OCI-LY1 (cell line): ENCODE measurements around the gene ZNF438.
"Not testable (repeated sequence)": the region's sequence is repeated elsewhere in the genome, so short reads cannot be mapped to it uniquely, and the experiment has no call there.

Source experiments
- H2AFZ ChIP-seq: fragments of 200-600 bp; sonication (generic), shearing (Covaris generic); 2 replicates; pipeline ENCODE4 v1.6.0; 2014; ENCODE audit warnings: antibody characterized with exemption, mild to moderate bottlenecking, low read length
- H3F3A ChIP-seq: fragments of 200-600 bp; sonication (generic), shearing (Covaris generic); 2 replicates; pipeline ENCODE4 v1.6.0; 2014; ENCODE audit warnings: mild to moderate bottlenecking, antibody characterized with exemption, low read length, moderate library complexity; ENCODE audit not compliant: insufficient read depth
- H3K27ac ChIP-seq: fragments of 200-600 bp; sonication (generic); 2 replicates; pipeline ENCODE4 v1.5.1; 2014; ENCODE audit warnings: low read length, mixed run types, mild to moderate bottlenecking, low read depth; ENCODE audit not compliant: poor library complexity, severe bottlenecking
- H3K27me3 ChIP-seq: fragments of 200-600 bp; sonication (generic); 2 replicates; pipeline ENCODE4 v1.6.0; 2014; ENCODE audit warnings: antibody characterized with exemption, mild to moderate bottlenecking, low read length, moderate library complexity; ENCODE audit not compliant: insufficient read depth
- H3K36me3 ChIP-seq: fragments of 200-600 bp; sonication (generic); 2 replicates; pipeline ENCODE4 v1.6.1; 2014; ENCODE audit warnings: mild to moderate bottlenecking, antibody characterized with exemption, low read length, moderate library complexity, mixed read lengths; ENCODE audit not compliant: insufficient read depth
- H3K4me1 ChIP-seq: fragments of 200-600 bp; sonication (generic); 2 replicates; pipeline ENCODE4 v1.5.1; 2014; ENCODE audit warnings: mild to moderate bottlenecking, low read length, moderate library complexity; ENCODE audit not compliant: insufficient read depth, severe bottlenecking
- H3K4me2 ChIP-seq: fragments of 200-600 bp; sonication (generic), shearing (Covaris generic); 2 replicates; pipeline ENCODE4 v1.6.1; 2014; ENCODE audit warnings: low read length
- H3K4me3 ChIP-seq: fragments of 200-600 bp; sonication (generic); 2 replicates; pipeline ENCODE4 v1.5.1; 2014; ENCODE audit warnings: low read length, low read depth, mild to moderate bottlenecking, mixed read lengths; ENCODE audit not compliant: poor library complexity, severe bottlenecking
- H3K79me2 ChIP-seq: fragments of 200-600 bp; shearing (Covaris generic); 2 replicates; pipeline ENCODE4 v1.6.1; 2016; ENCODE audit warnings: mixed run types, low read length, mixed read lengths; ENCODE audit not compliant: insufficient read depth
- H3K9ac ChIP-seq: fragments of 200-600 bp; sonication (generic), shearing (Covaris generic); 2 replicates; pipeline ENCODE4 v1.6.1; 2014; ENCODE audit warnings: mild to moderate bottlenecking, low read length, mixed read lengths
- H3K9me2 ChIP-seq: fragments of 200-600 bp; sonication (generic), shearing (Covaris generic); 2 replicates; pipeline ENCODE4 v1.6.1; 2014; ENCODE audit warnings: low read depth, mild to moderate bottlenecking, low read length, mixed read lengths
- H3K9me3 ChIP-seq: fragments of 200-600 bp; shearing (Covaris generic); 2 replicates; pipeline ENCODE4 v1.6.1; 2014; ENCODE audit warnings: low read length, mixed read lengths
- H4K20me1 ChIP-seq: fragments of 200-600 bp; sonication (generic), shearing (Covaris generic); 2 replicates; pipeline ENCODE4 v1.6.0; 2016; ENCODE audit warnings: mild to moderate bottlenecking, low read length; ENCODE audit not compliant: insufficient read depth
- EZH2 ChIP-seq: fragments of 200-600 bp; sonication (generic), shearing (Covaris generic); IDR thresholded peaks from 2 replicates; pipeline ENCODE4 v1.8.0; 2017; ENCODE audit warnings: borderline replicate concordance, mixed run types, mild to moderate bottlenecking, antibody characterized with exemption, low read length, moderate library complexity, mixed read lengths
- TF ChIP-seq, protein P1 (sequence below): fragments of 200-600 bp; sonication (generic), shearing (Covaris generic); IDR thresholded peaks from 2 replicates; pipeline ENCODE4 v1.5.1; 2017; ENCODE audit warnings: mild to moderate bottlenecking, antibody characterized with exemption, low read length, moderate library complexity, mixed read lengths

ZNF438 gene

DNA sequence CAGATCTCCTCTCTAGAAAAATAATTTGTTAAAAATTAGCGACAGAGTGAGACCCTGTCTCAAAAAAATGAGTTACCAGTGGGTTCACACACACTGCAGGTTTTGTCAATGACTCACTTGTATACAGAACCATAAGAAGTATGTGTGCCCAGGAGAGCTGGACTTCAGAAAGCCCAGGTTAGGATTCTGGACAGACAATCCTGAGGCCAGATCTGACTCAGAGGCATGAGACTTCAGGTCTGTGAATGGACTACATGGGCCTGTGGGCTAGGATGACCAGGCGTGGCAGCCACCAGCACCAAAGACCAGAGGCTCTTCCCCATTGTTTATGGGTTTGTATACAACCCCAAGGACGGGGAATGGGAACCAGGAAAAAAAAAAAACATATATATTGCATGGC lies 9.3 kb upstream of the ZNF438 start:
- no peaks in the 10 kb centered on the region for H4K20me1 ChIP-seq
- H3F3A ChIP-seq = no peaks in the 10 kb centered on the region
- H3K27ac ChIP-seq = no peak overlapping the region
- H3K79me2 ChIP-seq = no peaks in the 10 kb centered on the region
- H3K36me3 ChIP-seq = no peaks in the 10 kb centered on the region
- TF ChIP-seq EZH2 = no peak
- TF ChIP-seq, protein P1, sequence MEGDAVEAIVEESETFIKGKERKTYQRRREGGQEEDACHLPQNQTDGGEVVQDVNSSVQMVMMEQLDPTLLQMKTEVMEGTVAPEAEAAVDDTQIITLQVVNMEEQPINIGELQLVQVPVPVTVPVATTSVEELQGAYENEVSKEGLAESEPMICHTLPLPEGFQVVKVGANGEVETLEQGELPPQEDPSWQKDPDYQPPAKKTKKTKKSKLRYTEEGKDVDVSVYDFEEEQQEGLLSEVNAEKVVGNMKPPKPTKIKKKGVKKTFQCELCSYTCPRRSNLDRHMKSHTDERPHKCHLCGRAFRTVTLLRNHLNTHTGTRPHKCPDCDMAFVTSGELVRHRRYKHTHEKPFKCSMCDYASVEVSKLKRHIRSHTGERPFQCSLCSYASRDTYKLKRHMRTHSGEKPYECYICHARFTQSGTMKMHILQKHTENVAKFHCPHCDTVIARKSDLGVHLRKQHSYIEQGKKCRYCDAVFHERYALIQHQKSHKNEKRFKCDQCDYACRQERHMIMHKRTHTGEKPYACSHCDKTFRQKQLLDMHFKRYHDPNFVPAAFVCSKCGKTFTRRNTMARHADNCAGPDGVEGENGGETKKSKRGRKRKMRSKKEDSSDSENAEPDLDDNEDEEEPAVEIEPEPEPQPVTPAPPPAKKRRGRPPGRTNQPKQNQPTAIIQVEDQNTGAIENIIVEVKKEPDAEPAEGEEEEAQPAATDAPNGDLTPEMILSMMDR = no peak
- no peak overlapping the region for H3K4me2 ChIP-seq
- H2AFZ ChIP-seq = no peak overlapping the region
- 0 out of 2 replicates have a peak, but pooled peaks cover 5% of the 10 kb centered on the region for H3K27me3 ChIP-seq
- no peaks in the 10 kb centered on the region for H3K4me1 ChIP-seq
- H3K9ac ChIP-seq = no peak overlapping the region
- no peak overlapping the region for H3K4me3 ChIP-seq
- no peaks in the 10 kb centered on the region for H3K9me2 ChIP-seq
- H3K9me3 ChIP-seq = no peaks in the 10 kb centered on the region

DNA sequence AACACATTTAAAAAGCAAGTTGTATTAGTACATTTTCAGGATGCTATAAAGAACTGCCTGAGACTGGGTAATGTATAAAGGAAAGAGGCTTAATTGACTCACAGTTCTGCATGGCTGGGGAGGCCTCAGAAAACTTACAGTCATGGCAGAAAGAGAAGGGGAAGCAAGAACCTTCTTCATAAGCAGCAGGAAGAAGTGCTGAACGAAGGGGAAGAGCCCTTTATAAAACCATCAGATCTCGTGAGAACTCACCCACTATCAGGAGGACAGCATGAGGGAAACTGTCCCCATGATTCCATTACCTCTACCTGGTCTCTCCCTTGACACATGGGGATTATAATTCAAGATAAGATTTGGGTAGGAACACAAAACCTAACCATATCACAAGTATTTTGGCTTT lies 7.3 kb upstream of the ZNF438 start:
- not testable (repeated sequence) for H4K20me1 ChIP-seq, H3K9ac ChIP-seq, H3K9me2 ChIP-seq, H3K27me3 ChIP-seq, H3K79me2 ChIP-seq, H3K4me2 ChIP-seq, H3K27ac ChIP-seq, H2AFZ ChIP-seq, H3K4me1 ChIP-seq, H3K9me3 ChIP-seq, H3F3A ChIP-seq, H3K4me3 ChIP-seq, H3K36me3 ChIP-seq

DNA sequence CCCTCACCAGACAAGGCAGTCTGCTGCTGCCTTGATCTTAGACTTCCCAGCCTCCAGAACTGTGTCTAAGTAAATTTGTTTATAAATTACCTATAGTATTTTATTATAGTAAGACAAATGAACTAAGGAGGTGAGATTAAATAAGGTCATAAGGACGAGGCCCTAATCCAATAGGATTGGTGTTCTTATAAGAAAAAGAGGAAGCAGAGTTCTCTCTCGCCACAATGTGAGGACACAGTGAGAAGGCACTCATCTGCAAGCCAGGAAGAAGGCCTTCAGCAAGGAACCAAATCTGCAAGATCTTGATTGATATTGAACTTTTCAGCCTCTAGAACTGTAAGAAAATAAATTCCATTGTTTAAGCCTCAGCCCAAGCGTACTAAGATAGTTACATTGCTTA lies 6.1 kb upstream of the ZNF438 start:
- TF ChIP-seq EZH2 = no peak
- Histone ChIP-seq H3K36me3 (no peaks in the 10 kb centered on the region), H3K9me3 (no peaks in the 10 kb centered on the region), H3K4me3 (no peak overlapping the region), H3K4me1 (no peaks in the 10 kb centered on the region), H3K27ac (no peak overlapping the region), H3K9ac (no peak overlapping the region), H3K79me2 (no peaks in the 10 kb centered on the region), H2AFZ (no peak overlapping the region), H3K27me3 (0 out of 2 replicates have a peak, but pooled peaks cover 5% of the 10 kb centered on the region), H3K4me2 (no peak overlapping the region), H3K9me2 (no peaks in the 10 kb centered on the region), H3F3A (no peaks in the 10 kb centered on the region), H4K20me1 (no peaks in the 10 kb centered on the region)

DNA sequence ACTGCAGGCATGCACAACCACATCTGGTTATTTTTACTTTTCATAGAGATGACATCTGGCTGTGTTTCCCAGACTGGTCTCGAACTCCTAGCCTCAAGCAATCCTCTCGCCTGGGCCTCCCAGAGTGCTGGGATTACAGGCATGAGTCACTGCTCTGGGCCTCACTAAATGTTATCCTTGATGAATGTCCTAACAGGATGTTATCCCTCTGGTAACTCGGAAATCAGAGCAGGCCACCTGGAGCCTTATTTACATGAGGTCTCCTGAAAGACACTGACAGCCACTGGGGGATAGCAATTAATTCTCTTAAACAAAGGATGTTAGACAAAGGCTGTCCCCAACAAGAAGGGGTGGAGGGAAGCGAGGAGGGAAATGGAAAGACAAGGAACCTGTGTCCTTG lies 4.5 kb upstream of the ZNF438 start:
- Histone ChIP-seq H3K27ac (no peak overlapping the region), H3F3A (no peaks in the 10 kb centered on the region), H3K27me3 (no peaks in the 10 kb centered on the region), H3K9ac (no peak overlapping the region), H3K4me2 (no peak overlapping the region), H4K20me1 (no peaks in the 10 kb centered on the region), H3K4me1 (peaks cover 6% of the 10 kb centered on the region), H3K4me3 (no peak overlapping the region), H3K9me2 (no peaks in the 10 kb centered on the region), H3K79me2 (no peaks in the 10 kb centered on the region), H2AFZ (no peak overlapping the region), H3K36me3 (no peaks in the 10 kb centered on the region), H3K9me3 (no peaks in the 10 kb centered on the region)
- TF ChIP-seq, protein P1 = no peak
- TF ChIP-seq EZH2 = no peak
